Loucy (cell line): Measurements from ENCODE around the gene TSPO.

Source experiments
- H2AFZ ChIP-seq: fragments of 200-600 bp; sonication (generic); 2 replicates; pipeline ENCODE4 v1.6.0; 2016; ENCODE audit warnings: antibody characterized with exemption, mild to moderate bottlenecking, low read length, moderate library complexity
- H3F3A ChIP-seq: fragments of 200-600 bp; 2 replicates; pipeline ENCODE4 v1.6.0; 2016; ENCODE audit warnings: antibody characterized with exemption, low read depth, mild to moderate bottlenecking
- H3K27me3 ChIP-seq: fragments of 200-600 bp; sonication (generic); 2 replicates; pipeline ENCODE4 v1.6.1; 2014; ENCODE audit warnings: low read length, mild to moderate bottlenecking; ENCODE audit not compliant: insufficient read depth, poor library complexity, severe bottlenecking
- H3K36me3 ChIP-seq: fragments of 200-600 bp; sonication (generic); 2 replicates; pipeline ENCODE4 v1.6.1; 2016; ENCODE audit warnings: low read length; ENCODE audit not compliant: insufficient read depth
- H3K4me1 ChIP-seq: fragments of 200-600 bp; sonication (generic); 2 replicates; pipeline ENCODE4 v1.5.1; 2014; ENCODE audit warnings: low read length, mild to moderate bottlenecking; ENCODE audit not compliant: insufficient read depth, poor library complexity, severe bottlenecking
- H3K4me2 ChIP-seq: fragments of 200-600 bp; sonication (generic); 2 replicates; pipeline ENCODE4 v1.6.0; 2014; ENCODE audit warnings: antibody characterized with exemption, low read length, low read depth, mild to moderate bottlenecking; ENCODE audit not compliant: poor library complexity, severe bottlenecking
- H3K4me3 ChIP-seq: fragments of 200-600 bp; sonication (generic); 2 replicates; pipeline ENCODE4 v1.5.1; 2014; ENCODE audit warnings: low read length, mild to moderate bottlenecking, mixed read lengths; ENCODE audit not compliant: poor library complexity, severe bottlenecking
- H3K79me2 ChIP-seq: fragments of 200-600 bp; sonication (generic); 2 replicates; pipeline ENCODE4 v1.6.1; 2014; ENCODE audit warnings: low read length; ENCODE audit not compliant: insufficient read depth
- H3K9ac ChIP-seq: fragments of 200-600 bp; sonication (generic); 2 replicates; pipeline ENCODE4 v1.6.0; 2014; ENCODE audit warnings: mild to moderate bottlenecking, low read depth, low read length, moderate library complexity; ENCODE audit not compliant: poor library complexity, severe bottlenecking
- H3K9me2 ChIP-seq: fragments of 200-600 bp; sonication (generic); replicated peaks from 2 replicates; pipeline ENCODE4 v1.6.1; 2016; ENCODE audit warnings: low read depth, low read length, mixed read lengths
- H3K9me3 ChIP-seq: fragments of 200-600 bp; sonication (generic); 2 replicates; pipeline ENCODE4 v1.6.1; 2014; ENCODE audit warnings: mild to moderate bottlenecking, antibody characterized with exemption, low read length, low read depth; ENCODE audit not compliant: insufficient read depth
- H4K20me1 ChIP-seq: fragments of 200-600 bp; sonication (generic); 2 replicates; pipeline ENCODE4 v1.6.0; 2014; ENCODE audit warnings: antibody characterized with exemption, low read length, mild to moderate bottlenecking; ENCODE audit not compliant: insufficient read depth, poor library complexity, severe bottlenecking
- EZH2phosphoT487 ChIP-seq: fragments of 200-600 bp; IDR thresholded peaks from 2 replicates; pipeline ENCODE4 v1.6.1; 2018; ENCODE audit warnings: antibody characterized with exemption, mild to moderate bottlenecking, moderate library complexity, borderline replicate concordance
- TF ChIP-seq, protein P1 (sequence below): fragments of 200-600 bp; sonication (generic); conservative IDR thresholded peaks from 2 replicates; pipeline ENCODE4 v1.5.1; 2014; ENCODE audit warnings: mild to moderate bottlenecking, antibody characterized with exemption, low read length

TSPO gene

DNA sequence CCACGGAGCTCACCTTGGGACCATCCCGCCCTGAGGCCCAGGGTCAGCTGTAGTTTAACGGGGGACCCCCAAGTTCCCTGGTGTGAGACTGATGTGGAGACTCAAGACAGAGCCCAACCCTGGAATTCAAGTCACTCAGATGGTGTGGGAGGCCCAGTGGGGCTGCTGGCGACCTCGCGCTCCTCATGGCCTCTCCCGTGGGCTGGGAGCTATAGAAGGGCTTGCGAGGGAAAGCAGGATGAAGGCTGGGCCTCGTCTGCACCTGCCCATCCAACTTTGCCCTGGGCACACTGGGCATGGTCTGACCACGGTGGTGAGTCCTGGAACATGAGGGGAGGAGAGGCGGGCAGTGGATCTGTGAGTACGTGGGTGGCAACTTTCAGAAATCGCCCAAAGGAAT lies 49.2 kb downstream of the TSPO start:
- H3K79me2 ChIP-seq: no peaks in the 10 kb centered on the region
- no peak overlapping the region for H3K9ac ChIP-seq
- no peaks in the 10 kb centered on the region for H3K9me2 ChIP-seq
- H3K4me3 ChIP-seq: no peak overlapping the region
- H4K20me1 ChIP-seq: no peaks in the 10 kb centered on the region
- H3K9me3 ChIP-seq: no peaks in the 10 kb centered on the region
- H3K4me1 ChIP-seq: no peaks in the 10 kb centered on the region
- H2AFZ ChIP-seq: no peak overlapping the region
- no peaks in the 10 kb centered on the region for H3K27me3 ChIP-seq
- TF ChIP-seq, protein P1, sequence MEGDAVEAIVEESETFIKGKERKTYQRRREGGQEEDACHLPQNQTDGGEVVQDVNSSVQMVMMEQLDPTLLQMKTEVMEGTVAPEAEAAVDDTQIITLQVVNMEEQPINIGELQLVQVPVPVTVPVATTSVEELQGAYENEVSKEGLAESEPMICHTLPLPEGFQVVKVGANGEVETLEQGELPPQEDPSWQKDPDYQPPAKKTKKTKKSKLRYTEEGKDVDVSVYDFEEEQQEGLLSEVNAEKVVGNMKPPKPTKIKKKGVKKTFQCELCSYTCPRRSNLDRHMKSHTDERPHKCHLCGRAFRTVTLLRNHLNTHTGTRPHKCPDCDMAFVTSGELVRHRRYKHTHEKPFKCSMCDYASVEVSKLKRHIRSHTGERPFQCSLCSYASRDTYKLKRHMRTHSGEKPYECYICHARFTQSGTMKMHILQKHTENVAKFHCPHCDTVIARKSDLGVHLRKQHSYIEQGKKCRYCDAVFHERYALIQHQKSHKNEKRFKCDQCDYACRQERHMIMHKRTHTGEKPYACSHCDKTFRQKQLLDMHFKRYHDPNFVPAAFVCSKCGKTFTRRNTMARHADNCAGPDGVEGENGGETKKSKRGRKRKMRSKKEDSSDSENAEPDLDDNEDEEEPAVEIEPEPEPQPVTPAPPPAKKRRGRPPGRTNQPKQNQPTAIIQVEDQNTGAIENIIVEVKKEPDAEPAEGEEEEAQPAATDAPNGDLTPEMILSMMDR: no peak
- no peak for TF ChIP-seq EZH2phosphoT487
- no peaks in the 10 kb centered on the region for H3F3A ChIP-seq
- H3K4me2 ChIP-seq: no peak overlapping the region
- H3K36me3 ChIP-seq: no peaks in the 10 kb centered on the region

- Histone ChIP-seq H3K9me2 (no peaks in the 10 kb centered on the region), H3K4me2 (no peak overlapping the region), H4K20me1 (no peaks in the 10 kb centered on the region), H3K79me2 (no peaks in the 10 kb centered on the region), H2AFZ (no peak overlapping the region), H3K9me3 (no peaks in the 10 kb centered on the region), H3K36me3 (no peaks in the 10 kb centered on the region), H3F3A (no peaks in the 10 kb centered on the region), H3K4me1 (no peaks in the 10 kb centered on the region), H3K9ac (no peak overlapping the region), H3K27me3 (no peaks in the 10 kb centered on the region), H3K4me3 (no peak overlapping the region)
- TF ChIP-seq, protein P1: no peak
- TF ChIP-seq EZH2phosphoT487: no peak
Measured at GRCh38 chr22:43201486-43202219, 50.3 kb downstream of the TSPO start.

DNA sequence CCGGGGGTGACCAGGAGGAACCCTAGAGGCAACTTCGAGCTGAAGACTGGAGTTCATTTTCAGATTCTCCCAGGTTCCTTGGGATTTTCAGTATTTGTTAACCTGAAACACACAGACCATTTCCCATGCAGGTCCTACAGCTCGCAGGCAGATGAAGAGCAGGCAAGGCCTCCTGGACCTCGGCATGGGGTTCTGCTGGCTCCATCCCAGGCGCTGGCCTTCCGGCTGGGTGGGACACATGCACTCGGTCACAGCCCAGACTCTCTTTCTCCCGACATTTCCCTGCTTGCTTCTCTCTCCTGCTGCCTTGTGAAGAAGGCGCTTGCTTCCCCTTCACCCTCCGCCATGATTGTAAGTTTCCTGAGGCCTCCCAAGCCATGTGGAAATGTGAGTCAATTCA lies 51.0 kb downstream of the TSPO start:
- no peaks in the 10 kb centered on the region for H3K9me3 ChIP-seq
- no peak overlapping the region for H2AFZ ChIP-seq
- no peaks in the 10 kb centered on the region for H4K20me1 ChIP-seq
- no peak overlapping the region for H3K9ac ChIP-seq
- no peaks in the 10 kb centered on the region for H3F3A ChIP-seq
- H3K4me3 ChIP-seq: no peak overlapping the region
- no peaks in the 10 kb centered on the region for H3K36me3 ChIP-seq
- H3K4me2 ChIP-seq: no peak overlapping the region
- no peaks in the 10 kb centered on the region for H3K79me2 ChIP-seq
- H3K27me3 ChIP-seq: no peaks in the 10 kb centered on the region
- H3K9me2 ChIP-seq: no peaks in the 10 kb centered on the region
- H3K4me1 ChIP-seq: no peaks in the 10 kb centered on the region
- TF ChIP-seq EZH2phosphoT487: no peak
- TF ChIP-seq, protein P1: no peak
